HG03442 (cell line): ENCODE results near the gene N4BP2L1.
"Not testable (repeated sequence)": the region's sequence is repeated elsewhere in the genome, so short reads cannot be mapped to it uniquely, and the experiment has no call there.

Experiments
- ATAC-seq: cut with Tn5 transposase; IDR thresholded peaks from one replicate; pipeline ENCODE4 v1.9.1; 2021; ENCODE audit warnings: mild to moderate bottlenecking, moderate library complexity; ENCODE audit not compliant: unreplicated experiment

N4BP2L1 gene

DNA sequence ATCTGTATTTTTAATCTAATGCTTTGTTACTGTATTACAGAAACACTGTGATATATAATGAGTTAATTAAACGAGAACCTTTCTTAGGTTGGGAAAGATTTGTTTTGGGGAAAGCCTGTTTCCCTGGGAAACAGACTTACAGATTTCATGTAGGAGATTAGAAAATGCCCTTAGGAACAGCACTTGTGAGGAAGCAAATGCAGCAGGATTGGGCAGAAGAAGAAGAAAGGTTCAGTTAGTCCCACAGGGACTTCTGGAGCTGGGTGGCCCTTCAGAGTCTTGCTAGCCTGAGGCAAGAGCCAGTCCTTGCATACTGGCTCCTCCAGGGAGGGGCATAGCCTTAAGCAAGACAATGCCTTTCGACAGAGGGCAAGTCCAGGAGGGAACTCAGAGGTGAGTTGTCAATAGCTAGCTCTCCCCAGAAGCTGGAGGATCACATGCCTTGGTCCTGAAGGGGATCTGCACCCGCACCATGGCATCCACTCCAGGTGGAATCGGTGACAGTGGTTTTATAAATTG lies 36.8 kb downstream of the N4BP2L1 start:
- ATAC-seq = no peak

DNA sequence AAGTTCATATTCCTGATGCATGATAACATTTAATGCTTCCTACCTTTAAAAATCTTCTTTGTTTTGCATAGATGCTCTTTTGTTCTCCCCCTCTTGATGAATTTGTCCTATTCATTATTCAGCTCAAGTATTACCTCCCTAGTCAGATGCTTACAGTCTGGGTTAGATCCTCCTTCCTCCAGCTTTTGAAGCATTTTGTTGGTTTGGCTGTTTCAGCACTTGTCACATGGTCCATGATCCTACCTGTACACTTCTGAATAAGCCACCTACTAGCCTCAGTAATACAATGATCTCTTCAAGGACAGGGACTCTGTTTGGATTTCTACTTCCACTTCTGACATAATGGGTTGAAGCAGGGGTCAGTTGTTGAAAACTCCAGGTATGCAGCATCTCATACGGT lies 37.4 kb downstream of the N4BP2L1 start:
- ATAC-seq = no peak

DNA sequence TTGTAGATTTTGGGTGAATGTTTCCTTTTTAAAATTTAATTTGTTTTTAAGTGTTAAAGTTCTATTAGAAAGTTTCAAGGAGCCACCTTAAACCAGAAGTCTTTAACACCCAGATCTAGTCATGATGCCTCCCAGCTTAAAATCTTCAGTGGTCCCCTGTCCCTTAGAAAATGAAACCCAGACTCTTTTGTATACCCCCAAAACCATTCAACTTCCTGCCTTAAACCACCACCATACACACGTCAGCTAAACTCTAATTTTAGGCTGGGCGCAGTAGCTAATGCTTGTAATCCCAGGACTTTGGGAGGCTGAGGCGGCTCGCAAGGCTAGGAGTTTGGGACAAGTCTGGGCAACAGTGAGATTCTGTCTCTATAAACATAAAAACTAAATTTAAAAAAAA lies 37.9 kb downstream of the N4BP2L1 start:
- peak; percentile 67 for ATAC-seq

DNA sequence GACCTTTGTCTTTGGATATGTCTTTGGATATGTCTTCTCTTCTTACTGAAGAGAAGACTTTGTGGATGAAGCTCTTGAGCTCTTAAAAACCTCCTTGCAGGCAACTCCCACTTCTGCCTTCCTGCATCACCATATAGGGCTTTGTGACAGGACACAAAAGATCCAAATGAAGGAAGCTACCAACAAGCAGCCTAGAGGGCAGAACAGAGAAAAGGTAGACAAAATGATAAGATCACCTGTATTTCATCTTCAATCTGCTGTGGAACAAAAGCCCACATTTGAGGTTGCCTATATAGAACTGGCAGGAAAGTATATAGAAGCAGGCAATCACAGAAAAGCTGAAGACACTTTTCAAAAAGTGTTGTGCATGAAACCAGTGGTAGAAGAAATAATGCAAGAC lies 42.5 kb downstream of the N4BP2L1 start:
- no peak for ATAC-seq

DNA sequence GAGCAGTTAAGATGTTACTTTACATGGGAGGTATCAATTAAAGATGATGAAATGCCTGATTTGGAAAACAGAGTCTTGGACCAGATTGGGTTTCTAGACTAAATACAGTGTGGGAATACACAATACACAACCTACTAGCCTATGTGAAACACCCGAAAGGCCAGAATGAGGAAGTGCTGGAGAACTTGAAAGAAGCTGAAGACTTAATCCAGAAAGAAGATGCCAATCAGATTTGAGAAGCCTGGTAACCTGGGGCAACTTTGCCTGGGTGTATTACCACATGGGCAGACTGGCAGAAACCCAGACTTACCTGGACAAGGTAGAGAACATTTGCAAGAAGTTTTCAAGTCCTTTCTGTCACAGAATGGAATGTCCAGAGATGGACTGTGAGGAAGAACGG lies 43.2 kb downstream of the N4BP2L1 start:
- no peak for ATAC-seq

DNA sequence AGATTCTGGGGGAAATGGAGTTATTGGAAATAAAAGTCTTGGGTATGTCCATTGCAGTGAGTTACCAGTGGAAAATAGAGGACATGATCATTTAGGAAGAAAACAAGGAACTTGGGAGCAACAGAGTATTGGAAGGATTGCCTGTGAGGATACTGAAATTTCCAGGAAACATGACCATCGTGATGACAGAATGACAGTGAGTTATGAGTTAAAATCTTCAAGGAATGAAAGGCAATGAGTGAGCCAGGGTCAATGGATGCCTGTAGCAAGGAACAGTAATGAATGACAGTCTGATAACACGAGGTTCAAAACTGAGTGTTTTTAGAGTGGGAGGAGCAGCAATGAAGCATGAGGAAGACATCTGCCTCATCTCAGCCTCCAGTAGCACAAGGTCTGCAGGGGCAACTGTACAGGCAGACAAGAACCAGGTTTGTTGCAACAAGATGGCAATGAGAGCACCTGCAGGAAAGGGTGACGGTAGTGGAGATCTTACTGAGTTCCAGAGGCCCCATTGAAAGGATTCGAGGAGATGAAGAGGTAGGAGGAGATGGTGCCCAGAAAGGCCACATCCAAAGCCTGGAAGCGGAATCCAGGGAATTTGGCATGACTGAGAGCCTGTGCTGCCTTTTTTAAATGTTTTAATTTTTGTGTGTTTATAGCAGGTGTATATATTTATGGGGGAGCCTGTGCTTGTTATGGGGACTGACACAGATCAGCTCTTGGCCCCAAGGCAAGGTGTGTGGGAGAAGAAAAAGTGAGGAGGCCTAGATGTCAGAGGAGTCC lies 43.9 kb downstream of the N4BP2L1 start:
- ATAC-seq = no peak

DNA sequence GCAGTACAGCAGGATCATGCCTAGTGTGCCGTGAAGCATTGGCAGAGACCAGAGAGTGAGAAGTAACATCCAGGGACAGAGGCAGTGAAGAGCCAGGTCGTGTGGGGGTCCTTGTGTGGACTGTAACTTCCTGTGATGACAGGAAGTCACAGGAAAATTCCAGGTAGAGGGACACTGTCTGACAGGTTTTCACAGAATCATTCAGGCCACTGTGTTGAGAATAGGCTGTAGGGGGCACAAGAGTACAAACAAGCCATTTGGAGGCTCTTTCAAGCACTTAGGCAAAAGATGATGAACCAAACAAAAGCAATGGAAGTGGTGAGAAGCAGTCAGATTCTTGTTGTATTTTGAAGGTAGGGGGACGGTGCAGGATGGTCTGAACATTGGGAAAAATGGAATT lies 46.4 kb downstream of the N4BP2L1 start:
- no peak for ATAC-seq

DNA sequence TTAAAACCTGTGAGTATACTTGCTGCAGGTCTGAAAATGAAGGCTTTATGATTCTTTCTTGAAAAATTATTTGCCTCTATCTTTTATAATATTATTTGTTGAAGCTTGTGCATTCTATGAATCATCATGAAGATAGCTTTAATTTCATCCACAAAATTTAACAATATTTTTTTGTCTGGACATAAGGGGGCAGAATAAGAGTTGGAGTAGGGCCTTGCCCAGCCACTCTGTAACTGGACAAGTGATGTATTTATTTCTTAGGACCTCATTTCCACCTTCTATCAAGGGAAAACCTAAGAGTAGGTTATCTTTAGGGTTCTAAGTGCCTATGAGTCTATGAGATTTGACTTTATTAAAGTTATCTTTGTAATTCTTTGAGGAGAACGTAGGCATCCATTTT lies 49.9 kb downstream of the N4BP2L1 start:
- no peak for ATAC-seq

DNA sequence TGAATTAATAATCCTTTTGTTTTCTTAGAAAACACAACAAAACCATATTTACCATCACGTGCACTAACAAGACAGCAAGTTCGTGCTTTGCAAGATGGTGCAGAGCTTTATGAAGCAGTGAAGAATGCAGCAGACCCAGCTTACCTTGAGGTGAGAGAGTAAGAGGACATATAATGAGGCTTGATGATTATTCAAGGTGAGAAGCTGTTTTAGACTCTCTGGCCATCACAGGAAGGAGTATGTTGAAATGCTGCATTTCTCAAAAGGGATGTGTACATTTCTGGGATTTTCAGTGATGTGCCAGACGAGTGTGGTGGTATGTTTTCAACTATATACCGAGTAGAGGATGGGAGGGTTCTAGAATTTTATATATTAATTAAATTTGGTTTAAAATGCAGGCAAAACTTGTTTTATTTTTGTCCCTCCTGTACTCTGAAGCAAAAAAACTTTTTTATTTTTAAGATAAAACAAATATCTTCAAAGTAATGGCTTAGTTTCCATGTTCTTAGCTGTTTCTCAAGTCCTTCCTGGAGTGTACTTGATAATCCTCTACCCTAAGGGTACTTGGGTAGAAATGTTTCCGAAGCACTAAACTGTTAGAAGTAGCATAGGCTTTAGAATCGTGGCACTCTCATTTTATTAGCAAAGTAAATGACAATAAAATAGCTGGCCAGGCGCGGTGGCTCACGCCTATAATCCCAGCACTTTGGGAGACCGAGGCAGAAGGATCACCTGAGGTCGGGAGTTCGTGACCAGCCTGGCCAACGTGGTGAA lies 51.1 kb downstream of the N4BP2L1 start:
- ATAC-seq = no peak

DNA sequence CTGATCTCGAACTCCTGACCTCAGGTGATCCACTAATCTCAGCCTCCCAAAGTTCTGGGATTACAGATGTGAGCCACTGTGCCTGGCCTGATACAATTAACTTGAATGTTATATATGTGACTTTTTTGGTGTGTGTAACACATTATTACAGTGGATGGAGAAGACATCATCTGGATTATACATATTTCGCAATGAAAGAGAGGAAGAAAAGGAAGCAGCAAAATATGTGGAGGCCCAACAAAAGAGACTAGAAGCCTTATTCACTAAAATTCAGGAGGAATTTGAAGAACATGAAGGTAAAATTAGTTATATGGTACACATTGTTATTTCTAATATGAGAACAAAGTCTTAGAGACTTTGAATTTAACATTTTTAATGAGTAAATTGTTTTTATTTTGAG lies 57.1 kb downstream of the N4BP2L1 start:
- ATAC-seq = no peak

DNA sequence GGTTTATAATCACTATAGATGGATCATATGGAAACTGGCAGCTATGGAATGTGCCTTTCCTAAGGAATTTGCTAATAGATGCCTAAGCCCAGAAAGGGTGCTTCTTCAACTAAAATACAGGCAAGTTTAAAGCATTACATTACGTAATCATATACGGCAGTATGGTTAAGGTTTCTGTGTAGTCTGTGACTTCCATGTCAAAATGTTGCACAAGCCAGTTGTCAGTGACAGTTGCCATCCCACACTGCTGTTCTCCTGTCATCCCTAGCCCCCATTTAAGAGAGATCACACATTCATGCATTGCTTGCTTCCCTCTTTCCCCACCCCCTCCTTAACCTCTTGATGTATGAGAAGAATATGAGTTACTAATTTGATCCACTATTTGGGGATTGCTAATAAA lies 65.4 kb downstream of the N4BP2L1 start:
- ATAC-seq = no peak

DNA sequence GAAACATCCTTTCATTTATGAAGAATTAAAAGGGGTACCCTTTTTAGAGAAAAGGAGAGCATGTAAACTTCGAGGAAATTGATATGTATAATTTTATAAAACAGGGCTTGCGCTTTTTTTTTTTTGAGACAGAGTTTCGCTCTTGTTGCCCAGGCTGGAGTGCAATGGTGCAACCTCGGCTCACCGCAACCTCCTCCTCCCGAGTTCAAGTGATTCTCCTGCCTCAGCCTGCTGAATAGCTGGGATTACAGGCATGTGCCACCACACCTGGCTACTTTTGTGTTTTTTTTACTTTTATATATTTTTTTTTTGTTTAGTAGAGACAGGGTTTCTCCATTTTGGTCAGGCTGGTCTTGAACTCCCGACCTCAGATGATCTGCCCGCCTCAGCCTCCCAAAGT lies 72.0 kb downstream of the N4BP2L1 start:
- ATAC-seq = not testable (repeated sequence)

DNA sequence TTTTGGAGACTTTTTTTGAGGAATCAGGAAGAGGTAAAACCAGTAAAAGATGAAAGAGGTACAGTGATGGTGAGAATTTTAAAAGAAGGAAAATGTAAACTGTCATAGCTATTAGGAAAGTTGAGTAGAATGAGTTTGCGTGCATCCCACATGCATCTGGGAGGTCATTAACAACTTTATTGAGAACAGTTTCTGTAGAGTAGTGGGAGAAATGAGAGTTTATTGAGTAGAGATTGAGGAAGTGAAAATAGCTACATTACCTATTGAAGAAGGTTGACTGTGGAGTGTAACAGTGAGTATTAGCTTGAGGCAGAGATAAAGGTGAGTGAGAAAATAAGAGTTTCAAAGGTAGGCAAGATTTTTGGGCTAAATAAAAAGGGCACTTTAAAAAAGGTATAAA lies 73.9 kb downstream of the N4BP2L1 start:
- ATAC-seq = no peak

DNA sequence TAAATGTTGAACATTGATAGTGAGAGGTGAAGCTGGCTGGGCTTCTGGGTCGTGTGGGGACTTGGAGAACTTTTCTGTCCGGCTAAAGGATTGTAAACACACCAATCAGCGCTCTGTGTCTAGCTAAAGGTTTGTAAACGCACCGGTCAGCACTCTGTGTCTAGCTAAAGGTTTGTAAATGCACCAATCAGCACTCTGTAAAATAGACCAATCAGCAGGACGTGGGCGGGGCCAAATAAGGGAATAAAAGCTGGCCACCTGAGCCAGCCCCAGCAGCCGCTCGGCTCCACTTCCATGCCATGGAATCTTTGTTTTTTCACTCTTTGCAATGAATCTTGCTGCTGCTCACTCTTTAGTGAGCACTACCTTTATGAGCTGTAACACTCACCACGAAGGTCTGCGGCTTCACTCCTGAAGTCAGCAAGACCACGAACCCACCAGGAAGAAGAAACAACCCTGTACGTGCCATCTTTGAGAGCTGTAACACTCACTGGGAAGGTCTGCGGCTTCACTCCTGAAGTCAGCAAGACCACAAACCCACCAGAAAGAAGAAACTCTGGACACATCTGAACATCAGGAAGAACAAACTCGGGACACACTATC lies 77.0 kb downstream of the N4BP2L1 start:
- ATAC-seq = not testable (repeated sequence)
